Right atrium auricular region (tissue), 2 donors: Measurements from ENCODE around the gene IFRD2. TPM values are rescaled to one million over a fixed set of nuclear protein-coding genes. Genes with fewer than 3 reads are reported as not detected.
A peak's percentile ranks its signal among the peaks of the same experiment; 100 is the strongest.
"Not testable (repeated sequence)": the region's sequence is repeated elsewhere in the genome, so short reads cannot be mapped to it uniquely, and the experiment has no call there.

Experiments
- DNase-seq: peaks from one replicate; pipeline ENCODE4 v3.0.0-alpha.2; 2019; ENCODE audit warnings: low spot score
- H3K27ac ChIP-seq, 2 donors: fragments of 200-600 bp; sonication (generic); 1 replicate in 1 of 2; 2 replicates in 1 of 2; pipeline ENCODE4 v1.5.1; 2016 to 2019
- H3K27me3 ChIP-seq, 2 donors: fragments of 200-600 bp; sonication (generic); one replicate each; pipeline versions ENCODE4 v1.5.1 to v1.6.0; 2017 to 2019
- H3K36me3 ChIP-seq: fragments of 200-600 bp; sonication (generic); one replicate; pipeline ENCODE4 v1.5.1; 2016
- H3K4me1 ChIP-seq, 2 donors: fragments of 200-600 bp; sonication (generic); one replicate each; pipeline versions ENCODE4 v1.5.1 to v1.6.0; 2017 to 2019
- H3K4me3 ChIP-seq, 2 donors: fragments of 200-600 bp; sonication (generic); 1 replicate in 1 of 2; 2 replicates in 1 of 2; pipeline ENCODE4 v1.5.1; 2017 to 2019; ENCODE audit warnings: mild to moderate bottlenecking in 1 of 2, moderate library complexity in 1 of 2
- H3K9me3 ChIP-seq, 2 donors: fragments of 200-600 bp; sonication (generic); one replicate each; pipeline ENCODE4 v1.5.1; 2019
- CTCF ChIP-seq, 2 donors: fragments of 200-600 bp; sonication (generic); IDR thresholded peaks; one replicate each; pipeline ENCODE4 v1.5.1; 2019; ENCODE audit warnings: antibody characterized with exemption in 2 of 2
- total RNA-seq, 2 donors: library from RNA; depleted of rRNA; stranded (reverse); fragments of >200 nt; gene quantifications; one replicate each; pipeline ENCODE4 v1.1.0, GENCODE V29; 2016

Gene IFRD2
- total RNA-seq, 2 donors from 2014 or later = 51.0 to 58.5 TPM

- peaks cover 0 to 73% of the 10 kb centered on the region in 2 donors for H3K4me1 ChIP-seq
- no peaks in the 10 kb centered on the region for H3K27me3 ChIP-seq
- no peaks in the 10 kb centered on the region for H3K9me3 ChIP-seq
- no peak for DNase-seq
- H3K27ac ChIP-seq = peak overlapping the region; percentile 92 to 97
- no peak overlapping the region for H3K4me3 ChIP-seq
- H3K36me3 ChIP-seq = peaks cover 6% of the 10 kb centered on the region
- TF ChIP-seq CTCF (IDR thresholded peaks at IDR 0.05) = no peak
These were observed 28.5 kb downstream of the IFRD2 start for GRCh38 chr3:50263478-50264382.

GRCh38 chr3:50262778-50263177, 29.5 kb downstream of the IFRD2 start:
- Histone ChIP-seq H3K27ac (peak overlapping the region; percentile 32 to 92), H3K36me3 (peaks cover 13% of the 10 kb centered on the region), H3K4me1 (peaks cover 0 to 66% of the 10 kb centered on the region in 2 donors), H3K4me3 (no peak overlapping the region), H3K9me3 (no peaks in the 10 kb centered on the region), H3K27me3 (no peaks in the 10 kb centered on the region)
- no peak for TF ChIP-seq CTCF (IDR thresholded peaks at IDR 0.05)
- no peak for DNase-seq

- H3K36me3 ChIP-seq = peaks cover 19% of the 10 kb centered on the region
- peak overlapping the region in 1 of 2 donors; percentile 95 for H3K27ac ChIP-seq
- not testable (repeated sequence) for H3K27me3 ChIP-seq, DNase-seq, H3K4me3 ChIP-seq, H3K9me3 ChIP-seq
- H3K4me1 ChIP-seq = peaks cover 0 to 65% of the 10 kb centered on the region in 2 donors
These were observed 30.0 kb downstream of the IFRD2 start for GRCh38 chr3:50262200-50262599.

GRCh38 chr3:50261505-50261904, 30.7 kb downstream of the IFRD2 start:
- Histone ChIP-seq H3K27ac (peak overlapping the region; percentile 95 to 99), H3K9me3 (no peaks in the 10 kb centered on the region), H3K4me3 (peak overlapping the region in 1 of 2 donors; percentile 57), H3K36me3 (peaks cover 26% of the 10 kb centered on the region), H3K4me1 (peaks cover 0 to 61% of the 10 kb centered on the region in 2 donors), H3K27me3 (no peaks in the 10 kb centered on the region)
- no peak for TF ChIP-seq CTCF (IDR thresholded peaks at IDR 0.05)
- no peak for DNase-seq

GRCh38 chr3:50260942-50261441, 31.2 kb downstream of the IFRD2 start:
- TF ChIP-seq CTCF (IDR thresholded peaks at IDR 0.05) = no peak
- Histone ChIP-seq H3K27me3 (no peaks in the 10 kb centered on the region), H3K4me3 (peak overlapping the region; percentile 57 to 58), H3K9me3 (no peaks in the 10 kb centered on the region), H3K27ac (peak overlapping the region; percentile 95 to 99), H3K36me3 (peaks cover 31% of the 10 kb centered on the region), H3K4me1 (peaks cover 0 to 61% of the 10 kb centered on the region in 2 donors)
- DNase-seq = no peak
